GM12878 (cell line): ENCODE data around the gene GPR176. TPM values are rescaled to one million over a fixed set of nuclear protein-coding genes. Genes with fewer than 3 reads are reported as not detected.

Experiments
- ATAC-seq: fragments of 200-7000 bp; cut with Tn5 transposase; 3 replicates; pipeline ENCODE4 v1.9.1; 2020; ENCODE audit warnings: mild to moderate bottlenecking, moderate library complexity
- BruUV-seq: library from RNA; stranded (reverse); fragments of 400-500 nt; replicated peaks from 2 replicates; lab custom pipeline; 2021; lab: Mats Ljungman, UMichigan
- CTCF ChIA-PET: fragments of 300-600 bp; sonication (Branson Sonifier 250); formaldehyde crosslinking; extraction: SDS; loops from one replicate; lab custom pipeline; 2021; ENCODE audit warnings: inconsistent platforms; lab: Yijun Ruan, JAX
- POLR2A ChIA-PET: fragments of 350-600 bp; formaldehyde crosslinking; extraction: SDS; loops from one replicate; lab custom pipeline; 2021; ENCODE audit warnings: inconsistent platforms; lab: Charles Lee
- RAD21 ChIA-PET: fragments of 300-600 bp; sonication (Branson Sonifier 250); formaldehyde crosslinking; loops from one replicate; lab custom pipeline; 2023; ENCODE audit warnings: antibody characterized with exemption; ENCODE audit not compliant: unreplicated experiment; lab: Charles Lee
- SMC1A ChIA-PET: fragments of 300-600 bp; sonication (Branson Sonifier 250); formaldehyde crosslinking; loops from one replicate; lab custom pipeline; 2023; ENCODE audit not compliant: unreplicated experiment, uncharacterized antibody; lab: Charles Lee
- DNase-seq: peaks from one replicate; pipeline ENCODE4 v3.0.0-alpha.2; 2011; ENCODE audit warnings: low read depth, low spot score
- FAIRE-seq: peaks from 3 replicates; lab custom pipeline; 2011; peaks lifted over from hg19 to GRCh38; lab: Jason Lieb, UNC
- H2AFZ ChIP-seq: 2 replicates; pipeline ENCODE4 v1.6.0; 2011; ENCODE audit warnings: low read depth, low read length, control low read depth; ENCODE audit not compliant: control insufficient read depth
- H3K27ac ChIP-seq: 2 replicates; pipeline ENCODE4 v1.5.1; 2011; ENCODE audit warnings: control low read depth; ENCODE audit not compliant: control insufficient read depth, insufficient read depth
- H3K27me3 ChIP-seq, 2 experiments: replicated peaks in 1 of 2; 2 replicates each; pipeline versions ENCODE4 v1.6.0 to v1.6.1; 2011; ENCODE audit warnings: low read length in 1 of 2; ENCODE audit not compliant: control insufficient read depth in 2 of 2, insufficient read depth in 2 of 2
- H3K36me3 ChIP-seq, 2 experiments: 2 replicates each; pipeline ENCODE4 v1.5.1; 2011; ENCODE audit warnings: low read length in 1 of 2; ENCODE audit not compliant: control insufficient read depth in 2 of 2, insufficient read depth in 2 of 2
- H3K4me1 ChIP-seq: 2 replicates; pipeline ENCODE4 v1.6.1; 2011; ENCODE audit warnings: mild to moderate bottlenecking, low read length, moderate library complexity, mixed read lengths; ENCODE audit not compliant: control insufficient read depth, insufficient read depth
- H3K4me2 ChIP-seq: 2 replicates; pipeline ENCODE4 v1.6.0; 2011; ENCODE audit warnings: control low read depth; ENCODE audit not compliant: control insufficient read depth, insufficient read depth
- H3K4me3 ChIP-seq: fragments of 200-600 bp; sonication (generic); 2 replicates; pipeline ENCODE4 v1.5.1; 2016
- H3K79me2 ChIP-seq: 2 replicates; pipeline ENCODE4 v1.6.0; 2011; ENCODE audit warnings: low read length; ENCODE audit not compliant: control insufficient read depth, insufficient read depth
- H3K9ac ChIP-seq: 2 replicates; pipeline ENCODE4 v1.8.0; 2011; ENCODE audit warnings: low read length, control low read depth, mixed read lengths; ENCODE audit not compliant: control insufficient read depth, insufficient read depth
- H3K9me3 ChIP-seq: replicated peaks from 3 replicates; pipeline ENCODE4 v1.5.1; 2011; ENCODE audit warnings: mild to moderate bottlenecking, low read length; ENCODE audit not compliant: control insufficient read depth, insufficient read depth
- H4K20me1 ChIP-seq: 2 replicates; pipeline ENCODE4 v1.6.0; 2011; ENCODE audit not compliant: control insufficient read depth, insufficient read depth
- BCL3 ChIP-seq: IDR thresholded peaks from 2 replicates; pipeline ENCODE4 v1.6.1; 2011; ENCODE audit warnings: borderline replicate concordance, low read depth, mild to moderate bottlenecking, moderate library complexity, low read length; ENCODE audit not compliant: insufficient read depth, poor library complexity, severe bottlenecking
- CBFB ChIP-seq: IDR thresholded peaks from 2 replicates; pipeline ENCODE4 v1.6.1; 2016; ENCODE audit warnings: antibody characterized with exemption, low read depth
- DPF2 ChIP-seq: fragments of 450-650 bp; IDR thresholded peaks from 2 replicates; pipeline ENCODE4 v1.6.1; 2017; ENCODE audit warnings: mild to moderate bottlenecking
- IKZF2 ChIP-seq, 2 experiments: fragments of 450-650 bp; IDR thresholded peaks; 2 replicates each; pipeline ENCODE4 v1.6.1; 2017; ENCODE audit warnings: mild to moderate bottlenecking in 2 of 2, moderate library complexity in 2 of 2
- IRF4 ChIP-seq: IDR thresholded peaks from 2 replicates; pipeline ENCODE4 v1.6.1; 2011; ENCODE audit warnings: low read depth, low read length
- IRF5 ChIP-seq: fragments of 450-650 bp; IDR thresholded peaks from 2 replicates; pipeline ENCODE4 v1.6.1; 2017; ENCODE audit warnings: borderline replicate concordance
- JUNB ChIP-seq: IDR thresholded peaks from 2 replicates; pipeline ENCODE4 v1.6.1; 2016; ENCODE audit warnings: antibody characterized with exemption, mild to moderate bottlenecking
- MYB ChIP-seq: fragments of 150-350 bp; IDR thresholded peaks from 2 replicates; pipeline ENCODE4 v1.6.1; 2014; ENCODE audit warnings: mild to moderate bottlenecking, low read depth, low read length, borderline replicate concordance
- NKRF ChIP-seq: fragments of 450-650 bp; conservative IDR thresholded peaks from 2 replicates; pipeline ENCODE4 v1.6.1; 2017; ENCODE audit warnings: mild to moderate bottlenecking, moderate library complexity
- SIN3A ChIP-seq: IDR thresholded peaks from 2 replicates; pipeline ENCODE4 v1.6.1; 2012; ENCODE audit warnings: low read depth, low read length, improper control_type of control experiment
- WGBS: methylation state at CpG from one replicate; pipeline ENCODE4 v1.1.6; 2016; ENCODE audit warnings: low lambda C conversion rate; ENCODE audit not compliant: insufficient replicate concordance, insufficient coverage; ENCODE audit errors: missing lambda C conversion rate; 5-methylcytosine and 5-hydroxymethylcytosine counted together
- in situ Hi-C: fragments of 300-500 bp; cut with MboI; formaldehyde crosslinking; loops from 9 replicates; pipeline ENCODE4 v1.14.3; 2018; ENCODE audit warnings: mixed read lengths
- intact Hi-C: fragments of 100-400 bp; cut with micrococcal nuclease; formaldehyde crosslinking; loops from one replicate; pipeline ENCODE4 v1.14.2; 2022; ENCODE audit not compliant: unreplicated experiment
- polyA plus RNA-seq, 11 experiments: library from polyadenylated mRNA; depleted of rRNA in 4 of 11; unstranded in 6 of 11; stranded (reverse) in 5 of 11; fragments of >200 nt; fragmentation: Nextera tagmentation in 4 of 11; fragmentation: Illumina TruSeq in 1 of 11; extraction: Ambion mirVana in 4 of 11; extraction: Trizol in 1 of 11; gene quantifications; 1 replicate in 1 of 11; 2 replicates in 10 of 11; pipeline versions ENCODE4 v1.2.1 to v1.2.3, GENCODE V29; 2011 to 2016; ENCODE audit warnings: inconsistent platforms in 2 of 11, missing spikeins in 2 of 11, low read depth in 1 of 11
- total RNA-seq, 4 experiments: library from RNA; depleted of rRNA in 3 of 4; stranded (reverse); fragments of >200 nt in 3 of 4; fragmentation: Illumina TruSeq in 1 of 4; extraction: Trizol in 1 of 4; gene quantifications; 2 replicates each; pipeline versions ENCODE4 v1.2.1 to v1.2.3, GENCODE V29; 2013 to 2021

GPR176 gene
- total and polyA plus RNA-seq, 10 of the 15 experiments (the other 5 are each of a cell fraction or from before 2014, with no cell fraction given): 0.02 to 0.33 (median 0.16) TPM; not detected in 4

- Histone ChIP-seq H3K36me3 (no peaks in the 10 kb centered on the region), H3K27ac (no peak overlapping the region), H3K9ac (no peak overlapping the region), H3K4me2 (no peak overlapping the region), H4K20me1 (no peaks in the 10 kb centered on the region), H3K27me3 (no peaks in the 10 kb centered on the region), H2AFZ (peak overlapping the region; percentile 46; the same call in 1 of the 2 replicates), H3K79me2 (no peaks in the 10 kb centered on the region), H3K9me3 (no peaks in the 10 kb centered on the region), H3K4me3 (no peak overlapping the region), H3K4me1 (peaks cover 11% of the 10 kb centered on the region)
- DNase-seq: no peak
- ChIA-PET RAD21 (interaction anchor here (0.9 to 1.5 kb wide), 2 partner anchors 10 to 21 kb away, joined by 3 to 4 read pairs; no protein-coding TSS in a partner anchor), POLR2A (interaction anchor here (0.6 to 1.0 kb wide), 2 partner anchors 12 to 157 kb away, joined by 3 to 4 read pairs; partner anchors contain the start of gene EIF2AK4), CTCF (interaction anchor here (0.6 to 0.8 kb wide), 2 partner anchors 10 to 20 kb away, joined by 3 to 4 read pairs; no protein-coding TSS in a partner anchor), SMC1A (interaction anchor here (3.0 kb wide), 1 partner anchor 11 kb away, joined by 13 read pairs; no protein-coding TSS in a partner anchor)
- no peak for FAIRE-seq
- ATAC-seq: peak; percentile 43
- BruUV-seq: no TSS peak
- in situ Hi-C loops: no loop called here
- WGBS: 29% methylated on average over 4 of the region's 4 CpGs
- intact Hi-C loops: no loop called here
- TF ChIP-seq DPF2 (0 out of 2 replicates have a peak, but pooled peaks have one; percentile 21), IRF5 (no peak), NKRF (no peak), JUNB (0 out of 2 replicates have a peak, but pooled peaks have one; percentile 37), MYB (no peak), BCL3 (peak; percentile 54), IKZF2 (IDR thresholded peaks at IDR 0.05) (0 out of 4 replicates have a peak, but pooled peaks of 1 of the 2 experiments have one; percentile 22), IRF4 (0 out of 2 replicates have a peak, but pooled peaks have one; percentile 29), SIN3A (no peak), CBFB (no peak)
These were observed 142.6 kb downstream of the GPR176 start for GRCh38 chr15:39777496-39777895.
